Brain microvascular endothelial cell (primary cell): ENCODE measurements around the gene PAF1.

Experiments used
- DNase-seq: peaks from one replicate; pipeline ENCODE4 v3.0.0-alpha.2; 2020
- H3K27ac ChIP-seq: fragments of 250-450 bp; sonication (Bioruptor Pico); 2 replicates; pipeline ENCODE4 v1.5.1; 2020; ENCODE audit warnings: mild to moderate bottlenecking, moderate library complexity
- H3K27me3 ChIP-seq: fragments of 250-450 bp; sonication (Bioruptor Pico); replicated peaks from 2 replicates; pipeline ENCODE4 v1.5.1; 2020; ENCODE audit warnings: mild to moderate bottlenecking
- H3K36me3 ChIP-seq: fragments of 250-450 bp; sonication (Bioruptor Pico); replicated peaks from 2 replicates; pipeline ENCODE4 v1.5.1; 2020; ENCODE audit warnings: mild to moderate bottlenecking
- H3K4me3 ChIP-seq: 2 replicates; pipeline ENCODE4 v1.5.1; 2011; ENCODE audit warnings: low read depth, mild to moderate bottlenecking, control low read depth, low read length, moderate library complexity
- CTCF ChIP-seq: IDR thresholded peaks from 2 replicates; pipeline ENCODE4 v1.5.1; 2011; ENCODE audit warnings: low read depth, mild to moderate bottlenecking, moderate library complexity, low read length, control low read depth, inconsistent platforms; ENCODE audit errors: missing control alignments
- in situ Hi-C: cut with HindIII; loops from 2 replicates; pipeline ENCODE4 v1.10.0; 2017; ENCODE audit warnings: low sequenced_read_pairs, low pct_ligation_motif_present

The PAF1 gene

GRCh38 chr19:39362682-39363657, 27.9 kb downstream of the PAF1 start:
- TF ChIP-seq CTCF = no peak
- H3K4me3 ChIP-seq = no peak overlapping the region
- peaks cover 32% of the 10 kb centered on the region for H3K36me3 ChIP-seq
- H3K27me3 ChIP-seq = no peaks in the 10 kb centered on the region
- in situ Hi-C loops = no loop called here
- peak overlapping the region; percentile 54 for H3K27ac ChIP-seq
- peak; percentile 62 for DNase-seq

- Histone ChIP-seq H3K27ac (no peak overlapping the region), H3K4me3 (no peak overlapping the region), H3K27me3 (no peaks in the 10 kb centered on the region), H3K36me3 (peaks cover 56% of the 10 kb centered on the region)
- in situ Hi-C loops = no loop called here
- DNase-seq = no peak
- no peak for TF ChIP-seq CTCF
These were observed 30.3 kb downstream of the PAF1 start for GRCh38 chr19:39360599-39360998.

GRCh38 chr19:39359026-39359425, 31.9 kb downstream of the PAF1 start:
- Histone ChIP-seq H3K27ac (no peak overlapping the region), H3K4me3 (no peak overlapping the region), H3K27me3 (no peaks in the 10 kb centered on the region), H3K36me3 (peaks cover 65% of the 10 kb centered on the region)
- in situ Hi-C loops = no loop called here
- no peak for TF ChIP-seq CTCF
- DNase-seq = no peak

- in situ Hi-C loops = no loop called here
- H3K36me3 ChIP-seq = peaks cover 73% of the 10 kb centered on the region
These were observed 34.3 kb downstream of the PAF1 start for GRCh38 chr19:39356647-39357046.

GRCh38 chr19:39356073-39356472, 34.8 kb downstream of the PAF1 start:
- no peak for TF ChIP-seq CTCF
- Histone ChIP-seq H3K4me3 (no peak overlapping the region), H3K27ac (no peak overlapping the region), H3K36me3 (peaks cover 73% of the 10 kb centered on the region), H3K27me3 (no peaks in the 10 kb centered on the region)
- in situ Hi-C loops = no loop called here
- no peak for DNase-seq

More at GRCh38 chr19:39356647-39357046, 34.3 kb downstream of the PAF1 start:
- no peak overlapping the region for H3K4me3 ChIP-seq
- H3K27me3 ChIP-seq = no peaks in the 10 kb centered on the region
- TF ChIP-seq CTCF = no peak
- no peak overlapping the region for H3K27ac ChIP-seq
- no peak for DNase-seq

- Histone ChIP-seq H3K27ac (no peak overlapping the region), H3K4me3 (no peak overlapping the region), H3K27me3 (no peaks in the 10 kb centered on the region), H3K36me3 (peaks cover 67% of the 10 kb centered on the region)
- TF ChIP-seq CTCF = no peak
- no peak for DNase-seq
- in situ Hi-C loops = no loop called here
These were observed 35.7 kb downstream of the PAF1 start for GRCh38 chr19:39355253-39355652.
